BE2C (cell line): Measurements from ENCODE around the gene XYLT1.

Experiments
- DNase-seq: peaks from one replicate; pipeline ENCODE4 v3.0.0-alpha.2; 2020
- H3K27me3 ChIP-seq: fragments of 250-450 bp; sonication (Bioruptor Pico); 2 replicates; pipeline ENCODE4 v1.5.1; 2020; ENCODE audit warnings: mild to moderate bottlenecking
- H3K36me3 ChIP-seq: fragments of 250-450 bp; sonication (Bioruptor Pico); 2 replicates; pipeline ENCODE4 v1.5.1; 2020; ENCODE audit warnings: mild to moderate bottlenecking
- H3K4me1 ChIP-seq: fragments of 250-450 bp; sonication (Bioruptor Pico); 2 replicates; pipeline ENCODE4 v1.5.1; 2020
- H3K4me3 ChIP-seq: 2 replicates; pipeline ENCODE4 v1.5.1; 2011; ENCODE audit warnings: low read depth, low read length
- H3K9me3 ChIP-seq: fragments of 250-450 bp; sonication (Bioruptor Pico); 2 replicates; pipeline ENCODE4 v1.5.1; 2020
- TF ChIP-seq, protein P1 (sequence below): IDR thresholded peaks from 2 replicates; pipeline ENCODE4 v1.5.1; 2012; ENCODE audit warnings: mild to moderate bottlenecking, low read depth, low read length

XYLT1 gene

DNA sequence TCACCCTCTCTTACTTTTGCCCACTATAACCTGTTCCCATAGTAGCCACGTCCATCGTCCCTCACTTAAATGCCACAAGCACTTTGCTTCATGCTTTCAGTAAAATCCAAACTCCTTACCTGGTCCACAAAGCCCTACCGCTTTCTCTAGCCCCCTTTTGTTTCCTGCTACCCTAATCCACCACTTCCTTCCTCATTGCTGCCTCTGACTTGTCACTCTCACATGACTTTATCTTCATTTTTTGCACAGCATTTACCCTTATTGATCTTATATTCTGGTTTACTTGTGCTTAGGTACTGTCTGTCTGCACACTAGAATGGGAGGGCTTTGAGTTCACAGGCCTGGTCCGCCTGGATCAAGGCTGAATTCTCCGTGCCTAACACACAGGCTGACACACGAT is 340.0 kb downstream of the XYLT1 start:
- TF ChIP-seq, protein P1, sequence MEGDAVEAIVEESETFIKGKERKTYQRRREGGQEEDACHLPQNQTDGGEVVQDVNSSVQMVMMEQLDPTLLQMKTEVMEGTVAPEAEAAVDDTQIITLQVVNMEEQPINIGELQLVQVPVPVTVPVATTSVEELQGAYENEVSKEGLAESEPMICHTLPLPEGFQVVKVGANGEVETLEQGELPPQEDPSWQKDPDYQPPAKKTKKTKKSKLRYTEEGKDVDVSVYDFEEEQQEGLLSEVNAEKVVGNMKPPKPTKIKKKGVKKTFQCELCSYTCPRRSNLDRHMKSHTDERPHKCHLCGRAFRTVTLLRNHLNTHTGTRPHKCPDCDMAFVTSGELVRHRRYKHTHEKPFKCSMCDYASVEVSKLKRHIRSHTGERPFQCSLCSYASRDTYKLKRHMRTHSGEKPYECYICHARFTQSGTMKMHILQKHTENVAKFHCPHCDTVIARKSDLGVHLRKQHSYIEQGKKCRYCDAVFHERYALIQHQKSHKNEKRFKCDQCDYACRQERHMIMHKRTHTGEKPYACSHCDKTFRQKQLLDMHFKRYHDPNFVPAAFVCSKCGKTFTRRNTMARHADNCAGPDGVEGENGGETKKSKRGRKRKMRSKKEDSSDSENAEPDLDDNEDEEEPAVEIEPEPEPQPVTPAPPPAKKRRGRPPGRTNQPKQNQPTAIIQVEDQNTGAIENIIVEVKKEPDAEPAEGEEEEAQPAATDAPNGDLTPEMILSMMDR: no peak
- H3K4me1 ChIP-seq: no peaks in the 10 kb centered on the region
- no peaks in the 10 kb centered on the region for H3K9me3 ChIP-seq
- no peaks in the 10 kb centered on the region for H3K36me3 ChIP-seq
- no peak overlapping the region for H3K4me3 ChIP-seq
- no peak for DNase-seq
- no peaks in the 10 kb centered on the region for H3K27me3 ChIP-seq

GRCh38 chr16:17129971-17130370 is 340.8 kb downstream of the XYLT1 start:
- no peaks in the 10 kb centered on the region for H3K36me3 ChIP-seq
- no peak for DNase-seq
- no peak overlapping the region for H3K4me3 ChIP-seq
- no peaks in the 10 kb centered on the region for H3K9me3 ChIP-seq
- TF ChIP-seq, protein P1: no peak
- H3K4me1 ChIP-seq: no peaks in the 10 kb centered on the region
- no peaks in the 10 kb centered on the region for H3K27me3 ChIP-seq

- no peaks in the 10 kb centered on the region for H3K4me1 ChIP-seq
- H3K9me3 ChIP-seq: no peaks in the 10 kb centered on the region
- H3K36me3 ChIP-seq: no peaks in the 10 kb centered on the region
- H3K27me3 ChIP-seq: no peaks in the 10 kb centered on the region
- H3K4me3 ChIP-seq: no peak overlapping the region
- no peak for DNase-seq
- TF ChIP-seq, protein P1: no peak
These were observed 342.0 kb downstream of the XYLT1 start for GRCh38 chr16:17128791-17129190.

GRCh38 chr16:17126156-17126555 is 344.6 kb downstream of the XYLT1 start:
- no peaks in the 10 kb centered on the region for H3K9me3 ChIP-seq
- peak; percentile 61 for DNase-seq
- no peaks in the 10 kb centered on the region for H3K27me3 ChIP-seq
- H3K4me1 ChIP-seq: no peaks in the 10 kb centered on the region
- TF ChIP-seq, protein P1: no peak
- H3K36me3 ChIP-seq: no peaks in the 10 kb centered on the region
- no peak overlapping the region for H3K4me3 ChIP-seq

GRCh38 chr16:17125671-17126070 is 345.1 kb downstream of the XYLT1 start:
- Histone ChIP-seq H3K4me3 (no peak overlapping the region), H3K4me1 (no peaks in the 10 kb centered on the region), H3K36me3 (no peaks in the 10 kb centered on the region), H3K27me3 (no peaks in the 10 kb centered on the region), H3K9me3 (no peaks in the 10 kb centered on the region)
- TF ChIP-seq, protein P1: no peak
- DNase-seq: no peak

DNA sequence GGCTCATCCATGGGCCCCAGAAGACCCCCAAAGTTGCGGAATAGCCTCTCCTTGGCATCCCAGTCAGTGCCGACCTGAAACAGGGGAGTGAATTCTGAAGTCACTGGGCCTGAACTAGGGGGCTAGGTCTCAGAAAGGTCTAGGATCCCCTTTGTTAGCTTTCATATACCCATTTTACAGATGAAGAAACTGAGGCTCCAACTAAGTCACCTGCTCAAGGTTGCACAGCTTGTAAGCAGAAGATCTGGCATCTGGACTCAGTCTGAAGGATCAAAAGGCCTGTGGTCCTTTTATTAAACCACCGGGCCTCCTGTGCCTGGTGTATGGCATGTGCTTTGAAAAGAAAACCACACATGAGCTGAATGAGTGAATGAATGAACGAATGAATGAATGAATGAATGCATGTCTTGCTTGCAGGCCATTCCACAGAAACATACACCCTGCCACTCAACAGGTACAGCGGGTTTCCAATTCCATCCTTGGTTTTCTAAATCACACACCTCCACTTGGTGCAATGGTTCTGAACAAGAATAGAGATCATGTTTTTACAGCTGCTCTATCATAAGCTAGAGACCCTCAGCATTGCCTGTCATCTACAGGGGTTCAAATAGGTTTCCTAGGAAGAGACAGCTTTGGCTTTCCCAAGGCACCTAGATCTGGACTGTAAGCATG is 352.7 kb downstream of the XYLT1 start:
- TF ChIP-seq, protein P1: no peak
- no peaks in the 10 kb centered on the region for H3K36me3 ChIP-seq
- no peaks in the 10 kb centered on the region for H3K4me1 ChIP-seq
- H3K9me3 ChIP-seq: no peaks in the 10 kb centered on the region
- H3K4me3 ChIP-seq: no peak overlapping the region
- DNase-seq: no peak
- H3K27me3 ChIP-seq: no peaks in the 10 kb centered on the region
